ENCODE results near the gene CDH1.
A peak's percentile ranks its signal among the peaks of the same experiment; 100 is the strongest.
"Not testable (repeated sequence)": the region's sequence is repeated elsewhere in the genome, so short reads cannot be mapped to it uniquely, and the experiment has no call there.

CDH1 gene

GRCh38 chr16:68762996-68763756 is 26.1 kb downstream of the CDH1 start:
- no peak for FAIRE-seq

- FAIRE-seq = no peak
Observed at GRCh38 chr16:68764862-68765261, 27.8 kb downstream of the CDH1 start.

DNA sequence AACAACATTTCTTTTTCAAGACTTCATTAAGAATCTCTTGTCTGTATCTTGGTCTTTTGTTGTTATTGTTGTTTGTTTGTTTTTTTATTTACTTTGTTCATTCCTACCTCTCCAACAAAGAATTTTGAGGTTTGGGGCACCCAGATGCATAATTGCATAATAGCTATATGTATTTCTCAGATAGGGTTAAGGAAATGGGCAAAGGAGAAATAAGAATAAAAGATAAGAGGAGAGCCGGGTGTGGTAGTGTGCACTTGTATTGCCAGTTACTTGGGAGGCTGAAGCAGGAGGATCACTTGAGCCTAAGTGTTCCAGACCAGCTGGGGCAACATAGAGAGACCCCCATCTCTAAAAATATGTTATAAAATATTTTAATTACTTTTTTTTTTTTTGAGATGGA is 30.5 kb downstream of the CDH1 start:
- no peak for FAIRE-seq

DNA sequence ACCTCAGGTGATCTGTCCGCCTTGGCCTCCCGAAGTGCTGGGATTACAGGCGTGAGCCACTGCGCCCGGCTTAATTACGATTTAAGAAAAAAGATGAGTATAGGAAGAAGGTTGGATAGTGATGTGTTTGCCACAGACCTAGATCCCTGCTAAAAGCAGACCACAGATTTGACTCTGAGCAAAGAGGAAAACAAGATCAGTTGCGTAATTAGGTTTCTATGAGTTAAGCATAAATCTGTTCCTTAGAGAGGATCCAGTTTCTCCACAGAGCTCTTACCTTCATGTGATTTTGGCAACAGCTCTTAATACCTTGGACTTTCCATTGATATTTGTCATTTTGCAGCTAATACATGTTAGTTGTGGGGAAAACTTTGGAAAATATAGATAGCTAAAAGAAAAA is 31.1 kb downstream of the CDH1 start:
- FAIRE-seq = no peak

- no peak for FAIRE-seq
Observed at GRCh38 chr16:68768771-68769170, 31.7 kb downstream of the CDH1 start.

- no peak for FAIRE-seq
Observed at GRCh38 chr16:68770671-68771070, 33.6 kb downstream of the CDH1 start.

DNA sequence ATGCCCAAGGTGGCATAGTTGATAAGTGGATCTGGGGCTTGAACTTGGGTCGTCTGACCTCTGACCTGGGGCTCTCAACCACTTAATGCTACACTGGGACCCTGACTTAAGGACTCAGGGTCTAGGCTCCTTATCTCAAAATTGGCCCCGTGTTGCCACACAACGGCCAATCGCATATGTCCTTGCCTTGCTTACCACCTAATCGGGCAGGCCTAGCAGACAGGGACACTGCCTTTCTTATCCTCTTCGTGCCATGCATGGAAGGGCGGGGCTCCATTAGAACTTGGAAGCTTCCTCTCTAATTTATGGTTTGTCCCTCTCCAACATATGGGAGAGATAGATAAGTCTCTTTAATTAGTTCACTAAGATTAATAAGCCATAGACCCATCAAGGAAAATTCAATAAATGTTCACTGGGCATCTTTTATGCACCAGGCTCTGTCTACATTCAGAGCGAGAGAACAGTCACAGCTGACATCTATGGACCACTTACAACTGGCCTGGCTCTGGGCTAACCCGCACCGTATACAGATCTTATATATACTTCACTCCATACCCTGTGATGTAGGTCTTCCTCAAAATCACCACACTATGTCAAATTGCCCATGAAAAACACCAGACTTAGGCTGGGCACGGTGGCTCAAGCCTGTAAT is 35.1 kb downstream of the CDH1 start:
- FAIRE-seq = no peak

- FAIRE-seq = no peak
Observed at GRCh38 chr16:68772871-68773270, 35.8 kb downstream of the CDH1 start.

GRCh38 chr16:68774982-68775634 is 38.0 kb downstream of the CDH1 start:
- no peak for FAIRE-seq

- no peak for FAIRE-seq
Observed at GRCh38 chr16:68776821-68777485, 39.9 kb downstream of the CDH1 start.

- peak; percentile 98 for FAIRE-seq
Observed at GRCh38 chr16:68778551-68779231, 41.6 kb downstream of the CDH1 start.

GRCh38 chr16:68779891-68780290 is 42.8 kb downstream of the CDH1 start:
- no peak for FAIRE-seq

GRCh38 chr16:68781784-68782183 is 44.7 kb downstream of the CDH1 start:
- FAIRE-seq = no peak

- no peak for FAIRE-seq
Observed at GRCh38 chr16:68782198-68783174, 45.4 kb downstream of the CDH1 start.

- FAIRE-seq = no peak
Observed at GRCh38 chr16:68784226-68784625, 47.1 kb downstream of the CDH1 start.

GRCh38 chr16:68784721-68785120 is 47.6 kb downstream of the CDH1 start:
- no peak for FAIRE-seq

- no peak for FAIRE-seq
Observed at GRCh38 chr16:68785715-68786114, 48.6 kb downstream of the CDH1 start.

- FAIRE-seq = peak; percentile 64
Observed at GRCh38 chr16:68786685-68787418, 49.8 kb downstream of the CDH1 start.

GRCh38 chr16:68787419-68787807 is 50.3 kb downstream of the CDH1 start:
- not testable (repeated sequence) for FAIRE-seq

DNA sequence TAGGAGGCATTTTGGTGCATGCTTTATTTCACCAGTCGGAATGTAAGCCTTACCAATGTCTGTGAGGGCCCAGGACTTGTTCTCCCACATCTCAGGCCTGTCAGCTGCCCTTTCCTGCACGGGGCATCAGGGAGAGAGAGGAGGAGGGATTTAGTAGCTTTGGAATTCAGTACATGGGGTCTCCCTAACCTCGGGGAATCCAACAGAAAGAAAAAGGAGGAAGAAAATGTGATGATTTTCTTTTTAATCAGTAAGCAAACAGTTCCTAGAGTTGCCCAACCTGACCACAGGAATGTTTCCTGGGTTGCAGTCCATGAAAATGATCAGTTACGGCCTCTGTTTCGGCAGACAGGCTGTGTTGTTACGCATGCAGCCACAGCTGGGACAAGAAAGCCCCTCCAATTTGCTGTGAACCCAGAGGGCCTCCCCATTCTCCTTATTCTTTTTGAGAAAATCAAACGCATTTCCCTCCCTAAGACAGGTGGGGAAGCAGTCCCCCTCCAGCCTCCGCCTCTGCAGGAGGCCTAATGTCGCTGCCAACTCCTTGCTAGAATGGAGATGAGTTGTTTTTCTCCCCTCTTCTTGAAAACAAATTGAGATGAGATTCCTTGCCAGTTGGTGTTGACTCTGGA is 53.2 kb downstream of the CDH1 start:
- FAIRE-seq = no peak
